ENCODE results near the gene PTGS2.
A peak's percentile ranks its signal among the peaks of the same experiment; 100 is the strongest.
"Not testable (repeated sequence)": the region's sequence is repeated elsewhere in the genome, so short reads cannot be mapped to it uniquely, and the experiment has no call there.

PTGS2 gene

DNA sequence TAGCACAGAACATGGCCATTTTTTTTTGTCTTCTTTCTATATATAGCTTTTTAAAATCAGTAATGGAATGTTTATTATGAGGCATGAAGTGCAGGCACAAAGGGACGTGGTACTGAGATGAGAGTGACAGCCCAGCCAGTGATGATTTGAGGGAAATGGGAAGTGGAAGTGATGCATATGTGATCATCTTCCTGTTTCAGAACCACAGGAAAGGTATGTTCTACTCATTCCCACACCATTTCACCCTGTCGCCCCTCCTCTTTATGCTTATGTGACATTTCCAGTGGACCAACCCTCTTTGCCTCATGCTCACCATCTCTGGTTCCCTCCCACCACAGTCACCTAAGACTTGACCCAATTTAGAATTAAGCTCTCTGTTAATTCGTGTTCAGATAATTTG lies 24.3 kb downstream of the PTGS2 start:
- Histone ChIP-seq H3K27me3 (ENCODE audit: low read depth) (no peaks in the 10 kb centered on the region), H3K9me3 (no peaks in the 10 kb centered on the region), H3K4me3 (no peak overlapping the region), H3K36me3 (replicated peaks) (no peaks in the 10 kb centered on the region), H3K4me1 (no peaks in the 10 kb centered on the region)
- no peak for DNase-seq (ENCODE audit: low spot score in 2 of 2)
- in situ Hi-C loops (cut with MboI; ENCODE audit: low sequenced_read_pairs) = no loop called here

DNA sequence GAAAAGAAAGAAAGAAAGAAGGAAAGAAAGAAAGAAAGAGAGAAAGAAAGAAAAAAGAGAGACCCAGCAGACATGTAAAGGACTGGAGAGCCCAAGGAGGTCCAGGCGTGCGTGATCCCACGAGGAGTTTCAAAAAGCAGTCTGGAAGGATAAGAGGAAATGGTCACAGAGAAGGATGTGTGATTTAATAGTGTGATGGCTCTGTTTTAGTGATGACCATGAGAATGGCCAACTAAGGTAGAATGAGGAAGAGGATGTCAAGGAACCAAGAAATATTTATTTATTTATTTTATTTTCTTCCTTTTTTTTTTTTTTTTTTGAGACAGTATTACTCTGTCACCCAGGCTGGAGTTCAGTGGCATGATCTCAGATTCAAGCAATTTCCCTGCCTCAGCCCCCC lies 25.5 kb downstream of the PTGS2 start:
- Histone ChIP-seq H3K9me3 (no peaks in the 10 kb centered on the region), H3K27me3 (ENCODE audit: low read depth) (no peaks in the 10 kb centered on the region), H3K4me1 (no peaks in the 10 kb centered on the region), H3K36me3 (replicated peaks) (no peaks in the 10 kb centered on the region), H3K4me3 (no peak overlapping the region)
- in situ Hi-C loops (cut with MboI; ENCODE audit: low sequenced_read_pairs) = no loop called here
- DNase-seq (ENCODE audit: low spot score in 2 of 2) = no peak

DNA sequence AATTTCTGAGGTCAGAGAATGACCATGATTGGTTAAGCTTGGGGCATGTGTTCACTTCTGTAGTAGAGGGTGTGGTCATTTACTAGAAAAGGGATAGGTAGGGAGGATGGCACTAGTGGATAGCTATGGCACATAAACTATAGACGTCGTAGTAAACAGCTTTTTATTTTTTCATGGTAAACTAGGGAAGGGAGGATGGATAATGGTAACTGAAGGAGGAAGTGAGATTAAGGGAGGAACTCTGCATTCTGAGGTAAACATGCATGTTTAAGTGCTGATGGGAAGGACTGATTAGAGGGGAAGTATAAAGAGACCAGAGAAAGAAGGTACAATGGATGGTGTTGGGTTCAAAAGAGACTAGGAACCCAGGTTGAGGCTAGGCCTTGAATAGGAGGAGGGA lies 26.9 kb downstream of the PTGS2 start:
- 0 out of 2 replicates have a peak, but pooled peaks cover 2% of the 10 kb centered on the region for H3K4me1 ChIP-seq
- H3K4me3 ChIP-seq = no peak overlapping the region
- H3K9me3 ChIP-seq = no peaks in the 10 kb centered on the region
- in situ Hi-C loops (cut with MboI; ENCODE audit: low sequenced_read_pairs) = no loop called here
- no peak for DNase-seq (ENCODE audit: low spot score in 2 of 2)
- H3K36me3 ChIP-seq (replicated peaks) = no peaks in the 10 kb centered on the region
- no peaks in the 10 kb centered on the region for H3K27me3 ChIP-seq (ENCODE audit: low read depth)

DNA sequence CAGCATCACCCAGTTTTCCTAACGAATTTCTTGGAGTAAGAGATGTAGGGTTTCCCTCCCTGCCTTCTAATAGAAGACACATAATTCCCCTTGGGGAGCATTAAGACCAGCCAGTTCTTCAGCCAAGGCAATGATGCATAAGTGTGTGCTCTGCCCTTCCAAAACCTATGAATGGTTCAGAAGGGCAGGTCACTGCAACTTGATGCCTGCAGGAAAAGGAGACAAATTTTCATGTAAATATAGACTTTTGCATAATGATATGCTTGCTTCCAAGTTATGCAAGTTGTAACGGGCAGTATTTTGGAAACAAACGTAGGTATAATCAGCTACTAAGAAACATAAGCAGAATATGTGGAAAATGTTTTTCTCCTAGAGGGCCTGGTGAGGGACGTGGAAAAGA lies 31.6 kb downstream of the PTGS2 start:
- no peaks in the 10 kb centered on the region for H3K36me3 ChIP-seq (replicated peaks)
- no peaks in the 10 kb centered on the region for H3K9me3 ChIP-seq
- H3K4me1 ChIP-seq = 0 out of 2 replicates have a peak, but pooled peaks cover 2% of the 10 kb centered on the region
- H3K4me3 ChIP-seq = no peak overlapping the region
- in situ Hi-C loops (cut with MboI; ENCODE audit: low sequenced_read_pairs) = no loop called here
- H3K27me3 ChIP-seq (ENCODE audit: low read depth) = no peaks in the 10 kb centered on the region
- no peak for DNase-seq (ENCODE audit: low spot score in 2 of 2)

DNA sequence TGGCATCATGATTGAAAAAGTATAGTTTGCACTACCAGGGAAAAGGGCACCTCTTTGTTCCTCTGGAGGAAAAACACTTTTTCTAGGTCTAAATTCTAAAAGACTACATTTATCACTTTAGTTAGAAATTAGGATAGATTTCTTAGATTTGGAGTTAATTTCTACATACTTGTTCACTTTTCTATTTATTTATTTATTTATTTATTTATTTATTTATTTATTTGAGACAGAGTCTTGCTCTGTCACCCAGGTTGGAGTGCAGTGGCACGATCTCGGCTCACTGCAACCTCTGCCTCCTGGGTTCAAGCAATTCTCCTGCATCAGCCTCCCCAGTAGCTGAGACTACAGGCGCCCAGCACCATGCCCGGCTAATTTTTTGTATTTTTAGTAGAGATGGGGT lies 32.2 kb downstream of the PTGS2 start:
- H3K4me3 ChIP-seq; H3K4me1 ChIP-seq; H3K9me3 ChIP-seq; in situ Hi-C loops (cut with MboI; ENCODE audit: low sequenced_read_pairs); H3K27me3 ChIP-seq (ENCODE audit: low read depth); H3K36me3 ChIP-seq (replicated peaks); DNase-seq (ENCODE audit: low spot score in 2 of 2): not testable (repeated sequence)

DNA sequence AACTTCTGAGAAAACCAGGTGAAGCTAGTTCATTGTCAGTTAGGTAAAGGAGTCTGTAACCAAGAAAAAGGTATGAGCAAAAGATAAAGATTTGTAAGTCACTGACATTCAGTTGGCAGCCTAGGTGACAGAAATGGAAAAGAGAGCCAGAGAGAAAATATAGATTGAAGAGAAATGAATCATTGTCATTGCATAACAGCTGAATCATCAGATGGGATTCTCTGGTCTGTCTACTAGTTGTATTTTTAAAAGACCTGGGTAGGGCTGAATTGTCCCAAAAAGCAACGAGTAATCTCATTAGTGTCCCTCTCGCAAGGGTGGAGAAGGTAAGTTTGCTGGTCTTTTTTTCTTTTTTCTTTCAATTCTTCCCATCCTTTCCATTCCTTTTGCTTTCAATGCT lies 36.6 kb downstream of the PTGS2 start:
- no peaks in the 10 kb centered on the region for H3K4me1 ChIP-seq
- no peaks in the 10 kb centered on the region for H3K9me3 ChIP-seq
- in situ Hi-C loops (cut with MboI; ENCODE audit: low sequenced_read_pairs) = no loop called here
- no peak for DNase-seq (ENCODE audit: low spot score in 2 of 2)
- no peak overlapping the region for H3K4me3 ChIP-seq
- no peaks in the 10 kb centered on the region for H3K36me3 ChIP-seq (replicated peaks)
- no peaks in the 10 kb centered on the region for H3K27me3 ChIP-seq (ENCODE audit: low read depth)

DNA sequence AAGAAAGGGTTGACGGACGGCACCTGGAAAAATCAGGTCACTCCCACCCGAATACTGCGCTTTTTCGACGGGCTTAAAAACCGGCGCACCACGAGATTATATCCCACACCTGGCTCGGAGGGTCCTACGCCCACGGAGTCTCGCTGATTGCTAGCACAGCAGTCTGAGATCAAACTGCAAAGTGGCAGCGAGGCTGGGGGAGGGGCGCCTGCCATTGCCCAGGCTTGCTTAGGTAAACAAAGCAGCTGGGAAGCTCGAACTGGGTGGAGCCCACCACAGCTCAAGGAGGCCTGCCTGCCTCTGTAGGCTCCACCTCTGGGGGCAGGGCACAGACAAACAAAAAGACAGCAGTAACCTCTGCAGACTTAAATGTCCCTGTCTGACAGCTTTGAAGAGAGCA lies 42.7 kb downstream of the PTGS2 start:
- peak in 1 of 2 experiments; percentile 14 for DNase-seq (ENCODE audit: low spot score in 2 of 2)
- in situ Hi-C loops (cut with MboI; ENCODE audit: low sequenced_read_pairs); H3K9me3 ChIP-seq; H3K4me1 ChIP-seq; H3K36me3 ChIP-seq (replicated peaks); H3K4me3 ChIP-seq; H3K27me3 ChIP-seq (ENCODE audit: low read depth): not testable (repeated sequence)

DNA sequence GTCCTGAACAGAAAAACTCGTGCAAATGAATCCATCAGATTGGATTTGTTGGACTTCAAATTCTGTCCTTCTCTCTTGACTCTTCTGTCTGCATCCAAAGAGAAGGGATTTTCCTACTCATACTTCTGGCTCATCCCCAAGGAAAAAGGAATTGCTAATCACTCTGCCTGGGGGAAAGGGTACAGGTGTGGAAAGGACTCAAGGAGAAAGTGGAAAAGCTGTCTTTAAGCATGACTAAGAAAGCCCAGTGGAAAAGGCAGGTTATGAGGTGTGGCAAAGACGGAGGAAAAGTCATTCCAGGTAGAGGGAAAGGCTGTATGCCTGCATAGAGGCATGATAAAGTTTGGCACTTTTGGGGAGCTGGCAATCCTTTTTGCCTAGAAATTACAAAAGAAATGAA lies 43.4 kb downstream of the PTGS2 start:
- Histone ChIP-seq H3K27me3 (ENCODE audit: low read depth) (no peaks in the 10 kb centered on the region), H3K9me3 (no peaks in the 10 kb centered on the region), H3K4me3 (no peak overlapping the region), H3K36me3 (replicated peaks) (no peaks in the 10 kb centered on the region), H3K4me1 (no peaks in the 10 kb centered on the region)
- in situ Hi-C loops (cut with MboI; ENCODE audit: low sequenced_read_pairs) = no loop called here
- no peak for DNase-seq (ENCODE audit: low spot score in 2 of 2)

DNA sequence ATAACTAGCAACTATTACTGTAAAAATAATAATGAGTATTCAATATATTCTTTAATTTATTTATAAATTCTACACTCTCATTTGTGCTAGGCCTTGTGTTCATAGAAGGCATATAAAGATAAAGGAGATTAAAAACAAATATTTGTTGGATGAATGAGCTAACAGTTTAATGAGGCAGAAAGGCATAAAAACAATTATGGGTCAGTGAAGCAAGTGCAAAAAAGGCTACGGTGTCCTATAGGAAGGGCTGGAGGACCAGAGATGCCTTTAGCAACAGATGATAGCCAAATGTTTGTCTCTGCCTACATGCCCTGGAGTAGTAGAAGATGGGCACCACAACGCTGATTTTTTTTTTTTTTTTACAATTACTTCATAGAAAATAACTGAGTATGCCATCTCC lies 45.7 kb downstream of the PTGS2 start:
- H3K27me3 ChIP-seq (ENCODE audit: low read depth) = no peaks in the 10 kb centered on the region
- H3K36me3 ChIP-seq (replicated peaks) = no peaks in the 10 kb centered on the region
- H3K9me3 ChIP-seq = no peaks in the 10 kb centered on the region
- H3K4me3 ChIP-seq = no peak overlapping the region
- in situ Hi-C loops (cut with MboI; ENCODE audit: low sequenced_read_pairs) = no loop called here
- DNase-seq (ENCODE audit: low spot score in 2 of 2) = no peak
- H3K4me1 ChIP-seq = no peaks in the 10 kb centered on the region

DNA sequence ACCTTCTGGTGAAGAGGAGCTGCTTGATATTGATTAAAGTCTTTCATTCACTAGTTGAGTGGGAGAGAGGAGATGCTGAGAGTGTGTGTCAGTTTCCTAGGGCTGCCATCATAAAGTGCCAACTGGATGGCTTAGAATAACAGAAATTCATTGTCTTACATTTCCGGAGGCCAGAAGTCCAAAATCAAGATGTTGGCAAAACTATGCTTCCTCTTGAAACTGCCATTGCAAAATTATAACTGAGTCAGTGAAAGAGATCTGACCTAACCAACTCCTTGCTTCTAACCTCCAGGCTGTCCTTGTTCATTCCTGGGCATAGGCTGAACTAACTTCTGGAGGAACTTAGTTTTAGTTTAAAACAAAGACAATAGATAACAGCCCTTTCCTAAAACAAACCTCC lies 47.1 kb downstream of the PTGS2 start:
- no peak overlapping the region for H3K4me3 ChIP-seq
- no peaks in the 10 kb centered on the region for H3K27me3 ChIP-seq (ENCODE audit: low read depth)
- in situ Hi-C loops (cut with MboI; ENCODE audit: low sequenced_read_pairs) = no loop called here
- no peaks in the 10 kb centered on the region for H3K9me3 ChIP-seq
- H3K4me1 ChIP-seq = no peaks in the 10 kb centered on the region
- DNase-seq (ENCODE audit: low spot score in 2 of 2) = no peak
- no peaks in the 10 kb centered on the region for H3K36me3 ChIP-seq (replicated peaks)

DNA sequence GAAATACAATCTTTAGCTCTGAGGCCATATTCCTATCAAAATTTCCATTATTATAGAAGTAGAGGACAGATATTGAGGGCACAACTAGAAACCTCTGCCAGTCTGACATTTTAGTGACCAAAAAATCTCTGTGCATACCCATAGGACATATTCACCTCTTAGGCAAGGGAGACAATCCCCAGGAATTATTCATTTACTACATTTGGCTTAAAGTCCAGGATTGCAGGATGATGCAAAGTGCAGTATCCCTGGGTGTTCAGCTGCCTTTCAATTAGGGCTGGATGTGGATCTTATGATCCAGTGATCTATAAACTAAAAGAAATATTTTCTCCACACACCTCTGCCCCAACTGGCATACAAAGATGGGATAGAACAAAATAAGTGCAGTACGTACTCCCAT lies 50.9 kb downstream of the PTGS2 start:
- DNase-seq (ENCODE audit: low spot score in 2 of 2) = no peak
- Histone ChIP-seq H3K4me3 (no peak overlapping the region), H3K36me3 (replicated peaks) (no peaks in the 10 kb centered on the region), H3K27me3 (ENCODE audit: low read depth) (no peaks in the 10 kb centered on the region), H3K9me3 (no peaks in the 10 kb centered on the region), H3K4me1 (no peaks in the 10 kb centered on the region)
- in situ Hi-C loops (cut with MboI; ENCODE audit: low sequenced_read_pairs) = no loop called here

DNA sequence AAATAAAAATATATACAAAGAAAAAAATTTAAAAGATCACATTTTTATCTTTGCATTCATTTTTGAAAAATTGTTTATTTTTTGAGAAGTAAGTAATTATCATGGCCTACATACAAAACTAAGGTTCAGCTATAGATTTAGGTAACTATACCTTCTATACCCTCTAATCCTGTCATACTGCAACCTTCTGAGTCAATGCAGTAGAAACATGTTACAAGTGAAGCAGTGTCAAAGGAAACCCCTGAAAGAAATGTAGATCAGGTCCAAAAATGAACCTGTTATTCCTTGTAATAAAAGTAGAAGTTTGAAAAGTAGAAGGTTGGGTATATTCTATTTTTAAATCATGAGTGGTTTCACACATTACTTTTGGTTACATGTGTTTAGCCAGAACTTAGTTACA lies 51.3 kb downstream of the PTGS2 start:
- no peaks in the 10 kb centered on the region for H3K27me3 ChIP-seq (ENCODE audit: low read depth)
- no peak overlapping the region for H3K4me3 ChIP-seq
- no peak for DNase-seq (ENCODE audit: low spot score in 2 of 2)
- no peaks in the 10 kb centered on the region for H3K4me1 ChIP-seq
- H3K9me3 ChIP-seq = no peaks in the 10 kb centered on the region
- H3K36me3 ChIP-seq (replicated peaks) = no peaks in the 10 kb centered on the region
- in situ Hi-C loops (cut with MboI; ENCODE audit: low sequenced_read_pairs) = no loop called here

DNA sequence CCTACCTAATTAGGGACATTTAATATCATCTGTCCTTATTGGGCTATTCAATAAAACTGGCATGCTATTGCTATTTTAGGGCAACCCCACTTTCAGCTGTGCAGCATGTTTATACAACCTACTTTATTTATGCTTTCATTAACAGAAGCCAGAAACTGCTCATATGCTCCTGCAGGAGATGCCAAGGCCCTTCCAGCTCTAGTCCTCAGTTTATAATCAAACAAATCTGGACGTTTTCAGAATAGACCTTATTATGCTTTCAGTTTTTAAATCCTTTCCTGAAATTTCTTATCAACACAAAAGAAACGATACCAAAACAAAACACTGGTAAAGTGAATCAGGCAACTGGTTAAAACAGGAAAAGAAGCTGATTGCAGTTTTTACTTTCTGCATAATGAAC lies 53.2 kb downstream of the PTGS2 start:
- H3K9me3 ChIP-seq = no peaks in the 10 kb centered on the region
- H3K4me3 ChIP-seq = no peak overlapping the region
- in situ Hi-C loops (cut with MboI; ENCODE audit: low sequenced_read_pairs) = no loop called here
- no peak for DNase-seq (ENCODE audit: low spot score in 2 of 2)
- no peaks in the 10 kb centered on the region for H3K36me3 ChIP-seq (replicated peaks)
- no peaks in the 10 kb centered on the region for H3K27me3 ChIP-seq (ENCODE audit: low read depth)
- no peaks in the 10 kb centered on the region for H3K4me1 ChIP-seq

DNA sequence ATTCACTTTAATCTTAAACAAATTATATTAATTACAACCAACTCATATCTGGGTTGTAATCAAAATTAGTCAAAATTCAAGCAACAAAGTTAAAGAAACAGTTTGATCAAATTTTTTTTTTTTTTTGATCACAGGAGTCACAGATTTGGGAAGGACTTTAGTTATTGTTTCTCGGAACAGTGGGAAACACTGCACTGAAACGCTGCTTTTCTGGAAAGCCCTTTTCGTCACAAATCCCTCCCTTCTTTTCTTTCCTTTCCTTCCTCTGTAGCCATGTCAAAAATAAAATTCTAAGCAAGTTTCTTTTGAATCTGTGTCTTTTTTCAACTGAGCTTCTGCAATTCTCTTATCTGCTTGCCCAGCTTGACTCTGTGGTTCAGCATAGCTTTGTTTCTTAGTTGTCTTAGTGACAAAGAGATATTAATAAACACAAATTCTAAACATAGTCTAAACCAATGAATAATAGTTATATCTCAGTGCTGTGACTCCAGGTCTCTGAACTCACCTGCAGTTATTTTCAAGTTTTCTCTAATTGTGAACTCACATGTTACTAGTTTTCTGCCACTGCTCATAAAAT lies 53.8 kb downstream of the PTGS2 start:
- DNase-seq (ENCODE audit: low spot score in 2 of 2) = no peak
- no peaks in the 10 kb centered on the region for H3K27me3 ChIP-seq (ENCODE audit: low read depth)
- H3K36me3 ChIP-seq (replicated peaks) = no peaks in the 10 kb centered on the region
- in situ Hi-C loops (cut with MboI; ENCODE audit: low sequenced_read_pairs) = no loop called here
- no peaks in the 10 kb centered on the region for H3K4me1 ChIP-seq
- H3K4me3 ChIP-seq = no peak overlapping the region
- H3K9me3 ChIP-seq = no peaks in the 10 kb centered on the region

DNA sequence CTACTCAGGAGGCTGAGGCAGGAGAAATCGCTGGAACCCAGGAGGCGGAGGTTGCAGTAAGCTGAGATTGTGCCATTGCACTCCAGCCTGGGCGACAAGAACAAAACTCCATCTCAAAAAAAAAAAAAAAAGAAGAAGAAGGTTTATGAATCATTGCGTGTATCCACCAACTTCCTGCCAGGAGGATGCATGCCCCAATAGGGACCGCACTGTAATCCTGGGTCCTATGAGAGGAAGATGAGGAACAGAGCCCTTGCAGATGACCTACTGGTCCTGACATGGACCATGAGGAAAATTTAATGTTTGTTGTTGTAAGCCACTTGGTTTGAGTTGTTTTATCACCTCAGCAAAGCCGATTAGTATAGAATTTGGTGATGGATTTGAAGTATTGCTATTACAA lies 56.7 kb downstream of the PTGS2 start:
- H3K4me1 ChIP-seq = no peaks in the 10 kb centered on the region
- in situ Hi-C loops (cut with MboI; ENCODE audit: low sequenced_read_pairs) = no loop called here
- no peak for DNase-seq (ENCODE audit: low spot score in 2 of 2)

More for the DNA sequence above, 56.7 kb downstream of the PTGS2 start:
- Histone ChIP-seq H3K27me3 (ENCODE audit: low read depth) (no peaks in the 10 kb centered on the region), H3K4me3 (no peak overlapping the region), H3K36me3 (replicated peaks) (no peaks in the 10 kb centered on the region), H3K9me3 (no peaks in the 10 kb centered on the region)
